Progenitor cell of endocrine pancreas (in vitro differentiated cells): ENCODE data around the gene NES. TPM values are rescaled to one million over a fixed set of nuclear protein-coding genes. Genes with fewer than 3 reads are reported as not detected.
A peak's percentile ranks its signal among the peaks of the same experiment; 100 is the strongest.

Source experiments
- DNase-seq: peaks from one replicate; pipeline ENCODE4 v3.0.0; 2021; ENCODE audit warnings: low spot score; ENCODE audit not compliant: unreplicated experiment
- H3K27ac Mint-ChIP-seq: 2 replicates; pipeline ENCODE4 v1.8.0; 2021; ENCODE audit warnings: mild to moderate bottlenecking, moderate library complexity, mixed read lengths
- H3K27me3 Mint-ChIP-seq: 2 replicates; pipeline ENCODE4 v1.8.0; 2021; ENCODE audit warnings: mixed read lengths
- H3K36me3 Mint-ChIP-seq: 2 replicates; pipeline ENCODE4 v1.8.0; 2022; ENCODE audit warnings: mixed read lengths; ENCODE audit not compliant: insufficient read depth
- H3K4me1 Mint-ChIP-seq: 2 replicates; pipeline ENCODE4 v1.8.0; 2021; ENCODE audit warnings: low read depth, mixed read lengths
- H3K4me3 Mint-ChIP-seq: 2 replicates; pipeline ENCODE4 v1.8.0; 2021; ENCODE audit warnings: low read depth, mild to moderate bottlenecking, moderate library complexity, mixed read lengths
- H3K9me3 Mint-ChIP-seq: 2 replicates; pipeline ENCODE4 v1.8.0; 2021; ENCODE audit warnings: low read depth, mixed read lengths
- total RNA-seq: library from RNA; stranded (reverse); gene quantifications from 2 replicates; pipeline ENCODE4 v1.2.1, GENCODE V29; 2021
- TF ChIP-seq, protein P1 (sequence below): fragments of 200-600 bp; sonication (generic); IDR thresholded peaks from one replicate; pipeline ENCODE4 v1.5.0; 2021; ENCODE audit warnings: antibody characterized with exemption, mild to moderate bottlenecking; ENCODE audit not compliant: unreplicated experiment

Gene NES
- total RNA-seq, 1 donor from 2014 or later, result 33.9 TPM

DNA sequence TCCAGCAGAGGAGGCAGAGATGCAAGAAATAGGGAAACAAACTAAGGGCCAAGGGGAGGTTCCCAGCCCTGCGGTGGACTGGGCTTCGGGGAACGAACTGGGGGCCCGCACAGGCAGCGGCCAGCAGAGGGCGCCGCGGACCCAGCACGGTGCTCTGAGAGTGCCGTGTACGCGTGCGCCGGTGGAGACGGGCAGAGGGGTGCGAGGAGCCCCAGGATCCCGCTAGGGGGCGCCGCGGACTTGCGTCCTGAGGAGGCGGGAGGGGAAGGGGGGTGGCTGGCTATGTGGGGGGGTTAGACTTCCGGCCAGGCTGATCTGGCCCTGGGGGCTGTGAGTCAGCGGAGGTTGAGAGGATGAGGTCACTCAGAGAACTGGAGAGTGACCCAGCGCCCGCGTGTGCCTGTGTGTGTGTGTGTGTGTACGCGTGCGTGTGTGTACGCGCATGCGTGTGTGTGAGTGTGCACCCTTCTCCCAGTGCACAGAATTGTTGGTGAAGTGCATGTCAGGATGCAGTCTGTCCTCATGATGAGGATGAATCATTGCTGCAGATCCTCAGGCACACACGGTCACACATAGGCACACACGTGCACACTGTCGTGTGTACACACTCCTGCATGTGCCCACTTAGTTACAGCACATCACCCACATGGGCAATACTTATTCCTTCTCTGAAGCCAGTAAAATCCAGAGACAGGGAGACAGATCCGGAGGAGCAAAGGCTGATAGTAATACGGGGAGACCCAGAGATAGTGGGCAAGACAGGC is 17.0 kb downstream of the NES start:
- no peaks in the 10 kb centered on the region for H3K9me3 Mint-ChIP-seq
- peaks cover 45% of the 10 kb centered on the region for H3K27me3 Mint-ChIP-seq
- peak overlapping the region; percentile 87 for H3K27ac Mint-ChIP-seq
- DNase-seq, result peak; percentile 99
- no peaks in the 10 kb centered on the region for H3K36me3 Mint-ChIP-seq
- H3K4me1 Mint-ChIP-seq, result peaks cover 29% of the 10 kb centered on the region
- TF ChIP-seq, protein P1, sequence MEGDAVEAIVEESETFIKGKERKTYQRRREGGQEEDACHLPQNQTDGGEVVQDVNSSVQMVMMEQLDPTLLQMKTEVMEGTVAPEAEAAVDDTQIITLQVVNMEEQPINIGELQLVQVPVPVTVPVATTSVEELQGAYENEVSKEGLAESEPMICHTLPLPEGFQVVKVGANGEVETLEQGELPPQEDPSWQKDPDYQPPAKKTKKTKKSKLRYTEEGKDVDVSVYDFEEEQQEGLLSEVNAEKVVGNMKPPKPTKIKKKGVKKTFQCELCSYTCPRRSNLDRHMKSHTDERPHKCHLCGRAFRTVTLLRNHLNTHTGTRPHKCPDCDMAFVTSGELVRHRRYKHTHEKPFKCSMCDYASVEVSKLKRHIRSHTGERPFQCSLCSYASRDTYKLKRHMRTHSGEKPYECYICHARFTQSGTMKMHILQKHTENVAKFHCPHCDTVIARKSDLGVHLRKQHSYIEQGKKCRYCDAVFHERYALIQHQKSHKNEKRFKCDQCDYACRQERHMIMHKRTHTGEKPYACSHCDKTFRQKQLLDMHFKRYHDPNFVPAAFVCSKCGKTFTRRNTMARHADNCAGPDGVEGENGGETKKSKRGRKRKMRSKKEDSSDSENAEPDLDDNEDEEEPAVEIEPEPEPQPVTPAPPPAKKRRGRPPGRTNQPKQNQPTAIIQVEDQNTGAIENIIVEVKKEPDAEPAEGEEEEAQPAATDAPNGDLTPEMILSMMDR, result peak; percentile 98
- no peak overlapping the region for H3K4me3 Mint-ChIP-seq

DNA sequence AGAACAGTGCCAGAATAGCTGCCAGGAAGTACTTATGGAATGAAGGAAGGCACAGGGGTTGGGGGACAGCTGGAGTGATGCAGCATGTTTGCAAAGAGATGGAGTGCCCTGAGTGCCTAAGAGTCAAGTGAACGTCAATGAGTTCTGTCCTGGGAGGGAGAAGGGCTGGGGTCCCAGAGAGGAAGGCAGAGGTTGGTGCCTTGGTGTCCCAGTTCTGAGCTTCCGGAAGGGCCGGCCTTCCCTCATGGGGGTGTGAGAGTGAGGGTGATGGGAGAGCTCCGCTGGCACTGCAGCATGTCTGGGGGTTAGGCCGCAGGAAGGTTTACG is 17.6 kb downstream of the NES start:
- Mint-ChIP-seq H3K36me3 (no peaks in the 10 kb centered on the region), H3K9me3 (no peaks in the 10 kb centered on the region), H3K27ac (no peak overlapping the region), H3K27me3 (peaks cover 50% of the 10 kb centered on the region), H3K4me1 (peaks cover 26% of the 10 kb centered on the region), H3K4me3 (no peak overlapping the region)
- TF ChIP-seq, protein P1, result no peak
- DNase-seq, result no peak

DNA sequence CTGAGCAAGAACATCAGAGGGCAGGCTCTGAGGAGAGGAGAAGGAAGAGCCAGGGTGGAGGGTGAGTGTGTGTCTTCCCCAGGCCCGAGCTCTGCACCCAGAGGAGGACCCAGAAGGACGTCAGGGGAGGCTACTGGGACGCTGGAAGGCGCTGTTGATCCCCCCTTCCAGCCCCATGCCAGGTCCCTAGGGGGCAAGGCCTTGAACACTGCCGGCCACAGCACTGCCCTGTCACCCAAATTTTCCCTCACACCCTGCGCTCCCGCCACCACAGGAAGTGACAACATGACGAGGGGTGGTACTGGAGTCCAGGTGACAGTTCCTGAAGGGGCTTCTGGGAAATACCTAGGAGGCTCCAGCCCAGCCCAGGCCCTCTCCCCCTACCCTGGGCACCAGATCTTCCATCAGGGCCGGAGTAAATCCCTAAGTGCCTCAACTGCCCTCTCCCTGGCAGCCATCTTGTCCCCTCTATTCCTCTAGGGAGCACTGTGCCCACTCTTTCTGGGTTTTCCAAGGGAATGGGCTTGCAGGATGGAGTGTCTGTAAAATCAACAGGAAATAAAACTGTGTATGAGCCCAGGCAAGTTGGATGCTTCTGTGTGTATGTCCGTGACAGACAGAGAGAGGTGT is 18.1 kb downstream of the NES start:
- Mint-ChIP-seq H3K27me3 (peaks cover 56% of the 10 kb centered on the region), H3K4me1 (peaks cover 23% of the 10 kb centered on the region), H3K4me3 (no peak overlapping the region), H3K36me3 (no peaks in the 10 kb centered on the region), H3K27ac (no peak overlapping the region), H3K9me3 (no peaks in the 10 kb centered on the region)
- TF ChIP-seq, protein P1, result no peak
- DNase-seq, result no peak

DNA sequence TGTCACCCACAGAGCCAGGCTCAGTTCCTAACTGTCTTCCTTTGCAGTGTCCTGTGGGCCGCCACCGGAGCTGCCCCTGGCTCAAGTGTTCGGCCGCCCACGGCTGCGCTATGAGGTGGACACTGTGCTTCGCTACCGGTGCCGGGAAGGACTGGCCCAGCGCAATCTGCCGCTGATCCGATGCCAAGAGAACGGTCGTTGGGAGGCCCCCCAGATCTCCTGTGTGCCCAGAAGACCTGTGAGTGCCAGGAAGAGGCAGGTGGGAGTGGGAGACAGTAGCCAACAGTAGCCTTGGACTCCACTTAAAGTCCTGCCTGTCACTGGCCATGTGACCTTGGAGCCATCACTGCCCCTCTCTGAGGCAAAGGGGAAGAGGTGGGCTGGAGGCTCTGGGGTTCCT is 18.7 kb downstream of the NES start:
- peaks cover 21% of the 10 kb centered on the region for H3K4me1 Mint-ChIP-seq
- H3K36me3 Mint-ChIP-seq, result no peaks in the 10 kb centered on the region
- H3K27ac Mint-ChIP-seq, result no peak overlapping the region
- H3K9me3 Mint-ChIP-seq, result no peaks in the 10 kb centered on the region
- TF ChIP-seq, protein P1, result no peak
- DNase-seq, result no peak
- no peak overlapping the region for H3K4me3 Mint-ChIP-seq
- H3K27me3 Mint-ChIP-seq, result peaks cover 62% of the 10 kb centered on the region

DNA sequence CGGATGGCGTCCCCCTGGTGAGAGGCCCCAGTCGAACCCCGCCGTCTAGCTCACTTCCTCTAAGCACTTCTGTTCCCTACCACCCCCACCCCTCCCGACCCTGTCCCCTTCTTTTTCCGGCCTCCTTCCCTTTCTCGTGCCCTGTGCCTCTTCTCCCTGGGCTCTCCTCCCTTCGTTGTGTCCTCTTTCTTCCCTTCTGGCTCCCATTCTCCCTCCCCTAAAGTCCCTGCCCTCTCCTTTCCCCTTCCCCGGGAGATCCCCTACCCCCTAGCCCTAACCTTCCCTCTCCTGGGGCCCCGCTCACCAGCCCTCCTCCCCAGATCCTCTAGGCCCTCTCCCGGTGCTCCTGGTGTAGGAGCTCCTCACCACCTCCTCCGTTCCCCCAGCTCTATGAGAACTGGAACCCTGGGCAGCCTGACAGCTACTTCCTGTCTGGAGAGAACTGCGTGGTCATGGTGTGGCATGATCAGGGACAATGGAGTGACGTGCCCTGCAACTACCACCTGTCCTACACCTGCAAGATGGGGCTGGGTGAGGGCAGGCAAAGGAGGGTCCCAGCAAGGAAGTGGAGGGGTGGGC is 19.4 kb downstream of the NES start:
- H3K9me3 Mint-ChIP-seq, result no peaks in the 10 kb centered on the region
- DNase-seq, result no peak
- no peak overlapping the region for H3K4me3 Mint-ChIP-seq
- no peak overlapping the region for H3K27ac Mint-ChIP-seq
- TF ChIP-seq, protein P1, result no peak
- peaks cover 68% of the 10 kb centered on the region for H3K27me3 Mint-ChIP-seq
- peaks cover 20% of the 10 kb centered on the region for H3K4me1 Mint-ChIP-seq
- no peaks in the 10 kb centered on the region for H3K36me3 Mint-ChIP-seq
